ENCODE measurements around the gene CFAP54.

GRCh38 chr12:96495155-96495554 is 5.8 kb downstream of the CFAP54 start:
- TF ChIP-seq, protein P1, sequence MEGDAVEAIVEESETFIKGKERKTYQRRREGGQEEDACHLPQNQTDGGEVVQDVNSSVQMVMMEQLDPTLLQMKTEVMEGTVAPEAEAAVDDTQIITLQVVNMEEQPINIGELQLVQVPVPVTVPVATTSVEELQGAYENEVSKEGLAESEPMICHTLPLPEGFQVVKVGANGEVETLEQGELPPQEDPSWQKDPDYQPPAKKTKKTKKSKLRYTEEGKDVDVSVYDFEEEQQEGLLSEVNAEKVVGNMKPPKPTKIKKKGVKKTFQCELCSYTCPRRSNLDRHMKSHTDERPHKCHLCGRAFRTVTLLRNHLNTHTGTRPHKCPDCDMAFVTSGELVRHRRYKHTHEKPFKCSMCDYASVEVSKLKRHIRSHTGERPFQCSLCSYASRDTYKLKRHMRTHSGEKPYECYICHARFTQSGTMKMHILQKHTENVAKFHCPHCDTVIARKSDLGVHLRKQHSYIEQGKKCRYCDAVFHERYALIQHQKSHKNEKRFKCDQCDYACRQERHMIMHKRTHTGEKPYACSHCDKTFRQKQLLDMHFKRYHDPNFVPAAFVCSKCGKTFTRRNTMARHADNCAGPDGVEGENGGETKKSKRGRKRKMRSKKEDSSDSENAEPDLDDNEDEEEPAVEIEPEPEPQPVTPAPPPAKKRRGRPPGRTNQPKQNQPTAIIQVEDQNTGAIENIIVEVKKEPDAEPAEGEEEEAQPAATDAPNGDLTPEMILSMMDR (IDR thresholded peaks at IDR 0.05), result no peak
- TF ChIP-seq POLR2A (IDR thresholded peaks at IDR 0.05), result no peak

All from thyroid gland (tissue), 4 donors.